ENCODE measurements around the gene DIDO1. TPM values are rescaled to one million over a fixed set of nuclear protein-coding genes. Genes with fewer than 3 reads are reported as not detected.

The DIDO1 gene
- total RNA-seq, 1 donor from 2014 or later = 35.0 TPM

DNA sequence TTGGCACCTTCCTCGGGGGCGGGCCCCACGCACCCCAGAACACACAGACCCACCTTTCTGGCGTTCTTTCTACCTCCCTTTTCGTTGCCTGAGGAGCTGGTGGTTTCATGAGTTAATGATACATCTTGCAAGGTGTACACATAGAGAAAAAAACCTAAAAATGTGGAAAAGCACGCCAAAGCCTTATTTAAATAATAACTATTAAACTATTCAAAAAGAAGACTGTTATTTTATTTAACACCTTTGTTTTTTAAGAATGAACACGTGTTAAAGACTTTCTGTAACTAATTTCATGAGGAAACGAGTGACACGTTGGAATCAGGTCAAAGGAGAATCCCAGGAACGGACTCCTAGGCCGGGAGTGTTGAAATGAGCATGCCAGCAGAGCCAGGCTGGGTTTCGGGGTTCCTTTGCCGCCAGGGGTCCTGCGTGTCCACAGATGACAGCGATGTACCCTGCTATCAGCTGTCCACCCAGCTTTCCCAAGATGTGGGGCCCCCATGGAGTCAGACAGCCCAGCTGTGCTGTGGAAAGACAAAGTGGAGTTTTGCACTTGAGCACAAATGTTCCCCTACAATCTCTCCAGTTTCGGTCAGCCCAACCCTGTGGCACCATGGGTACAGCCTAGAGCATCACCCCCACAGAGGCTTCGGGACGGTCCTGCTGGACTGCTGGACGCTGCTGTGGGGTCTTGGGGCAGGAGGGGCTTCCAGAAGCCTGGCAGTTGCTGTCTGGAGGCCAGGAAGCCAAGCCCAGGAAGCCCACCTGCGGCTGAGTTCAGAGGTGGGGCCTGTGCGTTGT, 42.3 kb upstream of the DIDO1 start:
- Histone ChIP-seq H3K36me3 (ENCODE audit: control insufficient read depth in 3 of 3, insufficient read depth in 3 of 3, low read length in 3 of 3) (no peaks in the 10 kb centered on the region), H3K27me3 (ENCODE audit: control insufficient read depth in 3 of 3, insufficient read depth in 3 of 3, low read length in 3 of 3) (peaks cover 39 to 53% (median 45%) of the 10 kb centered on the region in 3 donors), H3K4me3 (ENCODE audit: low read length in 3 of 3) (no peak overlapping the region), H3K9ac (ENCODE audit: low read depth in 1 of 3, low read length in 3 of 3) (no peak overlapping the region), H3K27ac (ENCODE audit: low read depth, low read length) (no peak overlapping the region), H3K4me1 (ENCODE audit: control insufficient read depth in 3 of 3, insufficient read depth in 3 of 3, low read length in 3 of 3) (peaks cover 3 to 10% (median 5%) of the 10 kb centered on the region in 3 donors), H3K9me3 (ENCODE audit: control insufficient read depth in 3 of 3, low read length in 3 of 3) (no peaks in the 10 kb centered on the region)

DNA sequence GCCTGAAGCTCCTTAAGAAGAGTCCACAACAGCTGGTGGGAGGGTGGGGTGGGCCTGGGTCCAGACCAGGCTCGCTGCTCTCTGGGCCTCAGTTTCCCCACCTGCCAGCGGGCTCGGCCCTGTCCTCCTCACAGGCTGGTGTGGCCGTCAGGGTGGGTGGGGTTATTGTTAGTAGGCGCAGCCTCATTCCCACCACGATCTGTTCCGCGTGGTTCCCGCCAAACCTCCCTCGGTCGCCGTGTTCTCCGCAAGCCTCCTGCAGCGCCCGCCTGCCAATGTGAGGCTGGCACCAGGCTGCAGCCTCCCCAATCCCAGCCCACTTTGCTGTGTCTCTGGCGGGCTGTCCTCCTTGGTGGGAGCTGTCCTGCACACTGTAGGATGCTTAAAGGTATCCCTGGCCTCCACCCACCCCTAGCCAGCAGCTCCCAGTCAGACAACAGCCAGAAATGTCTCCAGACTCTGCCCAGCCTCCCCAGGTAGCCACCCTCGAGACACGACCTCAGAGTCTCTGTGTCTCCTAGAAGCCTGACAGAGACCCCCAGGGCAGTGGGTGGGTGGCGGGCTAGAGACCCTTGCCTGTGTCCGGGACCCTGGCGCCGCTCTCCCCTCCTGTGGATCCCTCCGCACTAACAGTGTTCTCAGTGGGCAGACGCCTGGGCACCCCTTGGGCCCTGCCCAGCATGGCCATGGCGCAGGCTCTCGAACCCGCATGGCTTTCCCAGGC, 41.5 kb upstream of the DIDO1 start:
- no peaks in the 10 kb centered on the region for H3K36me3 ChIP-seq (ENCODE audit: control insufficient read depth in 3 of 3, insufficient read depth in 3 of 3, low read length in 3 of 3)
- H3K9ac ChIP-seq (ENCODE audit: low read depth in 1 of 3, low read length in 3 of 3) = no peak overlapping the region
- H3K27ac ChIP-seq (ENCODE audit: low read depth, low read length) = no peak overlapping the region
- peaks cover 3 to 7% (median 4%) of the 10 kb centered on the region in 3 donors for H3K4me1 ChIP-seq (ENCODE audit: control insufficient read depth in 3 of 3, insufficient read depth in 3 of 3, low read length in 3 of 3)
- H3K9me3 ChIP-seq (ENCODE audit: control insufficient read depth in 3 of 3, low read length in 3 of 3) = no peaks in the 10 kb centered on the region
- no peak overlapping the region for H3K4me3 ChIP-seq (ENCODE audit: low read length in 3 of 3)
- H3K27me3 ChIP-seq (ENCODE audit: control insufficient read depth in 3 of 3, insufficient read depth in 3 of 3, low read length in 3 of 3) = peaks cover 34 to 45% (median 37%) of the 10 kb centered on the region in 3 donors

DNA sequence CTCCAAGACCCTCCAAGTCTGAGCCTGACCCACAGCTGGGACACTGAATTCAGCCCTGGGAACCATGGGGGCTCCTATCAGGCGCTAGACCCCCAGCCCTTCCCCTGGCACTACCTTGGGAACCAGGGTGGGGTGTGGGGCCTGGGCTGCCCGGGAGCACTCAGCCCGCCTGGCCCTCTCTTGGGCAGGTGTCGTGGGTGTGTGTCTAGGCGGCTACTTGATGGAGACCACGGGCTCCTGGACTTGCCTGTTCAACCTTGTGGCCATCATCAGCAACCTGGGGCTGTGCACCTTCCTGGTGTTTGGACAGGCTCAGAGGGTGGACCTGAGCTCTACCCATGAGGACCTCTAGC, 40.8 kb upstream of the DIDO1 start:
- Histone ChIP-seq H3K9ac (ENCODE audit: low read depth in 1 of 3, low read length in 3 of 3) (no peak overlapping the region), H3K4me3 (ENCODE audit: low read length in 3 of 3) (no peak overlapping the region)

DNA sequence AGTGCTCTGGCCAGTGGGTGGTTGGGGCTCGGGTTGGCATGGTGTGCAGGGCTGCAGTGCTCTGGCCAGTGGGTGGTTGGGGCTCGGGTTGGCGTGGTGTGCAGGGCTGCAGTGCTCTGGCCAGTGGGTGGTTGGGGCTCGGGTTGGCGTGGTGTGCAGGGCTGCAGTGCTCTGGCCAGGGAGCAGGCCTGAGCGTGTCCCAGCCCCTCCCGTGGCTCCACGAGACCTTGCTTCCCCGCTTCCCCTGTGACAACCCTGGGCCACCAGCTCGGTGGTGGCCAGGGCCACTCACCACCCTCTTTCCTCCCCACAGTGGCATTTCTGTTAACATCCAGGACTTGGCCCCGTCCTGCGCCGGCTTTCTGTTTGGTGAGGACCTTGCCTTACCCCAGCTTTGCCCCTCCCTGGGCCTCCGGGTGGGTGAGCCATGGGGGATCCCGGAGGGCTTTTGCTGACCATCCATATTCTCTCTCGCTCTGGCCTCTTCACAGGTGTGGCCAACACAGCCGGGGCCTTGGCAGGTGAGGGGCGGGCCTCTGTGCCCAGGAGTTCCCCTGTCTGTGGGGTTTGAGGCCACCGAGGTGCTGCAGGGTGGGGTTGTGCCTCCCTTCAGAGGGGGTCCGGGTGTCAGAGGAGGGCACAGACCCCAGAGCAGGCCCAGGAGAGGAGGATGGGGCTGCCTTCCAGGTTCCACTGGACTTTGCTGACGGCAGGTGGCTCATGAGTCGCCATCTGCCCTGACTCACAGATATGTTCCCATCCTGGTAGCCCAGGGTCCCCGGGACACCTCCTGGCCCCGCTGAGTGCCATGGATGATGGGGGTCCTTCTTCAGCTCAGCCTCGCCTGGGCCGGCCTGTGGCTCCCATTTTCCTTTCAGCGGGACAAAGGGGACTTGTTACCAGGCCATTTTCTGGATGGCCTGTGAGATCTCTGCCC, 40.2 kb upstream of the DIDO1 start:
- no peaks in the 10 kb centered on the region for H3K36me3 ChIP-seq (ENCODE audit: control insufficient read depth in 3 of 3, insufficient read depth in 3 of 3, low read length in 3 of 3)
- no peak overlapping the region for H3K4me3 ChIP-seq (ENCODE audit: low read length in 3 of 3)
- peaks cover 21 to 32% (median 29%) of the 10 kb centered on the region in 3 donors for H3K27me3 ChIP-seq (ENCODE audit: control insufficient read depth in 3 of 3, insufficient read depth in 3 of 3, low read length in 3 of 3)
- no peak overlapping the region for H3K9ac ChIP-seq (ENCODE audit: low read depth in 1 of 3, low read length in 3 of 3)
- H3K9me3 ChIP-seq (ENCODE audit: control insufficient read depth in 3 of 3, low read length in 3 of 3) = no peaks in the 10 kb centered on the region
- no peak overlapping the region for H3K27ac ChIP-seq (ENCODE audit: low read depth, low read length)
- no peaks in the 10 kb centered on the region for H3K4me1 ChIP-seq (ENCODE audit: control insufficient read depth in 3 of 3, insufficient read depth in 3 of 3, low read length in 3 of 3)

More for the DNA sequence above, 40.8 kb upstream of the DIDO1 start:
- no peaks in the 10 kb centered on the region for H3K9me3 ChIP-seq (ENCODE audit: control insufficient read depth in 3 of 3, low read length in 3 of 3)
- peaks cover 0 to under 1% (median 0%) of the 10 kb centered on the region in 3 donors for H3K4me1 ChIP-seq (ENCODE audit: control insufficient read depth in 3 of 3, insufficient read depth in 3 of 3, low read length in 3 of 3)
- H3K27me3 ChIP-seq (ENCODE audit: control insufficient read depth in 3 of 3, insufficient read depth in 3 of 3, low read length in 3 of 3) = peaks cover 28 to 39% (median 30%) of the 10 kb centered on the region in 3 donors
- no peaks in the 10 kb centered on the region for H3K36me3 ChIP-seq (ENCODE audit: control insufficient read depth in 3 of 3, insufficient read depth in 3 of 3, low read length in 3 of 3)
- H3K27ac ChIP-seq (ENCODE audit: low read depth, low read length) = no peak overlapping the region

DNA sequence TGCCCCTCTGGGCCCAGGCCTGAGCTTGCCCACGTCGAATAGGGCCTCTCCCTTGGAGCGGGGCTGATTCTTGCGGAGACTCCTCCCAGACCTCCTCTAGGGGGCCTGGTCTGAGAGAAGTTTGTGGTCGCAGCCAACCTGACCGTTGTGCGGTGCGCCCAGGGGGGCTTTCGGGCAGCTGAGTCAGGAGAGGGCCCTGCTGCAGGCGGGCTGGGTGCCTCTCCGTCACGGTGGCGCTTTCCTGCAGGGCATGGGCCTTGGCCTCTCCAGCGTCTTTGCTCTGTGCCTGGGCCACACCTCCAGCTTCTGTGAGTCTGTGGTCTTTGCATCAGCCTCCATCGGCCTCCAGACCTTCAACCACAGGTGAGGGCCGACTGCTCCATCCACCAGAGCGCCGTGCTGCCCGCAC, 39.1 kb upstream of the DIDO1 start:
- no peak overlapping the region for H3K27ac ChIP-seq (ENCODE audit: low read depth, low read length)
- no peaks in the 10 kb centered on the region for H3K4me1 ChIP-seq (ENCODE audit: control insufficient read depth in 3 of 3, insufficient read depth in 3 of 3, low read length in 3 of 3)
- H3K36me3 ChIP-seq (ENCODE audit: control insufficient read depth in 3 of 3, insufficient read depth in 3 of 3, low read length in 3 of 3) = no peaks in the 10 kb centered on the region
- no peak overlapping the region for H3K9ac ChIP-seq (ENCODE audit: low read depth in 1 of 3, low read length in 3 of 3)
- H3K27me3 ChIP-seq (ENCODE audit: control insufficient read depth in 3 of 3, insufficient read depth in 3 of 3, low read length in 3 of 3) = peaks cover 10 to 22% (median 18%) of the 10 kb centered on the region in 3 donors
- H3K4me3 ChIP-seq (ENCODE audit: low read length in 3 of 3) = no peak overlapping the region
- H3K9me3 ChIP-seq (ENCODE audit: control insufficient read depth in 3 of 3, low read length in 3 of 3) = no peaks in the 10 kb centered on the region

DNA sequence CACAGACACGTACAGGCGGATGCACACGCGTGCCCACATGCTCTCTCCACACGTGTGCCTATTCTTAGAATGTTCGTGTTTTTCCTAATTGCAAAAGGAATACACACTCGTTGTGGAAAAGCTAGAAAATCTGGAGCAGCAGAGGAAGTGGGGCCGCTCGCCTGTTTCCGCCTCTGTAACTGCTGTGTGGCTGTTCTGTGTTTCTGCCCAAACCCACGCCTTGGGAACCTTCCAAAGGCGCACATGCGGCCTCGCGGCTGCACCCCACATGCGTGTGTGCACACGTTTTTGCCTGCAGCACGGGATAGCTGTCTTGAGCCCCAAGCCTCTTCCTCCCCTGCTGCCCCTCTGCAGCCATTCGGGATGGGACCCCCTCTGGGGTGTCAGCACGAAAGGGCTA, 38.4 kb upstream of the DIDO1 start:
- H3K4me1 ChIP-seq (ENCODE audit: control insufficient read depth in 3 of 3, insufficient read depth in 3 of 3, low read length in 3 of 3) = no peaks in the 10 kb centered on the region
- no peaks in the 10 kb centered on the region for H3K36me3 ChIP-seq (ENCODE audit: control insufficient read depth in 3 of 3, insufficient read depth in 3 of 3, low read length in 3 of 3)
- no peak overlapping the region for H3K9ac ChIP-seq (ENCODE audit: low read depth in 1 of 3, low read length in 3 of 3)
- H3K27ac ChIP-seq (ENCODE audit: low read depth, low read length) = no peak overlapping the region
- H3K27me3 ChIP-seq (ENCODE audit: control insufficient read depth in 3 of 3, insufficient read depth in 3 of 3, low read length in 3 of 3) = peaks cover 9 to 17% (median 12%) of the 10 kb centered on the region in 3 donors
- H3K4me3 ChIP-seq (ENCODE audit: low read length in 3 of 3) = no peak overlapping the region
- H3K9me3 ChIP-seq (ENCODE audit: control insufficient read depth in 3 of 3, low read length in 3 of 3) = no peaks in the 10 kb centered on the region

DNA sequence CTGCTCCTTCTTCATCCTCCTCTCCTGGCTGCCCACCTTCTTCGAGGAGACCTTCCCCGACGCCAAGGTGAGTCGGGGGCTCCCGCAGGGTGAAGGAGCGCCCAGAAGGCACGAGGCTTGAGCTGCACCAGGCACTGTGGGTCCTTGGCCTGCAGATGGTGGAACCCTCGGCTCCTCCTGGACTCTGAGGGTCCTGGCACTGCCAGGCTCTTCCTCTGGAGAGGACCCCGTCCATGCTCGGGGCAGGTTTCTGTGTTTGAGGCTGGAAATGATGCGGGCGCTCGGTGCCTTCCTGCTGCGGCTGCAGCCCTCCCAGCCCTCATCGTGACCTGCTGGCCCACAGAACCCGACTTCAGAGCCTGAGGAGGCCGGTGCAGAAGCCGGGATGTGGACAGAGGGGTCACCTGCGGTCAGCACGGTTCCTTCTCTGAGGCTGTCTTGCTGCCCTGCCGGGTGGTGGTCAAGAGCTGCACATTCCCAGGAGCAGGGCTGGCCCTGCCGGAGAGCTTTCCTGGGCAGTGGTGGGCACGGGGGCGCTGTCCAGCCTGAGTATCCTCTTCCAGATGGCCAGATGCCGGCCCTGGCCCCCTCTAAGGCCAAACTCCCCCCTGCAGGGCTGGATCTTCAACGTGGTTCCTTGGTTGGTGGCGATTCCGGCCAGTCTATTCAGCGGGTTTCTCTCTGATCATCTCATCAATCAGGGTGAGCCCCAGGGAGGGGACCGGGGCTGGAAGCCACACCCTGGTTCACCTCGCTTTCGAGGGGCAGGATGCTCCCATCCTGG, 37.5 kb upstream of the DIDO1 start:
- Histone ChIP-seq H3K4me3 (ENCODE audit: low read length in 3 of 3) (no peak overlapping the region), H3K9ac (ENCODE audit: low read depth in 1 of 3, low read length in 3 of 3) (no peak overlapping the region), H3K27ac (ENCODE audit: low read depth, low read length) (no peak overlapping the region), H3K4me1 (ENCODE audit: control insufficient read depth in 3 of 3, insufficient read depth in 3 of 3, low read length in 3 of 3) (no peaks in the 10 kb centered on the region), H3K36me3 (ENCODE audit: control insufficient read depth in 3 of 3, insufficient read depth in 3 of 3, low read length in 3 of 3) (no peaks in the 10 kb centered on the region), H3K9me3 (ENCODE audit: control insufficient read depth in 3 of 3, low read length in 3 of 3) (no peaks in the 10 kb centered on the region), H3K27me3 (ENCODE audit: control insufficient read depth in 3 of 3, insufficient read depth in 3 of 3, low read length in 3 of 3) (peaks cover 3 to 11% (median 8%) of the 10 kb centered on the region in 3 donors)

DNA sequence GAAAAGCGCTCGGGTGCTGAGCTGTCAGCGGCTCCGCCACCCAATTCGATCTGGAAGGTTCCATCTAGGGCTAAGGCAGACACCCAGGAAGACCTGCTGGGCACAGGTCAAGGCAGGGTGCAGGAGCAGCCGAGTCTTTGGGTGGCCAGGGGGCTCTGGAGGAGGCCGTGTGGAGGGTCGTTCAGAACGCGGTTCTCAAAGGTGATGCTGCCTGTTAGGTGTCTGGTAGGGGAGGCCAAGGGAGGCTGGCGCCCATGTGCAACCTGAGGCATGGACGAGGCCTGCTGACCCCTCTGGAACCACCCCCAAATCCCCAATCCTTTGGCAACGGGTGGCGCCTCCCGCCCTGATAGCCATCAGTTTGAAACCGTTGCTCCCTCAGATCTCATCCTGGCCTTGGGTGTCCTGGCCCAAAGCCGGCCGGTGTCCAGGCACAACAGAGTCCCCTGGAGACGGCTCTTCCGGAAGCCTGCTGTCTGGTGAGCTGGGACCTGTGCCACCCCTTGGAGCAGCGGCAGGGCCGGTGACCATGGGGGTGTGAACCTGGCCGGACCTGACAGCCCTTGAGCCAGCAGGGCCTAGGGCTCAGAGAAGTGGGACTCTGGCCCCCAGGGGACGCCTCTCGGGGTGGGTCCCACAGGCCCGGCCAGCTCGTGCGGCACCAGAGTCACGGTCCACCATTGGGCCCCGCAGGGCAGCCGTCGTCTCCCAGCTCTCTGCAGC, 36.7 kb upstream of the DIDO1 start:
- Histone ChIP-seq H3K27ac (ENCODE audit: low read depth, low read length) (no peak overlapping the region), H3K4me1 (ENCODE audit: control insufficient read depth in 3 of 3, insufficient read depth in 3 of 3, low read length in 3 of 3) (no peaks in the 10 kb centered on the region), H3K36me3 (ENCODE audit: control insufficient read depth in 3 of 3, insufficient read depth in 3 of 3, low read length in 3 of 3) (no peaks in the 10 kb centered on the region), H3K27me3 (ENCODE audit: control insufficient read depth in 3 of 3, insufficient read depth in 3 of 3, low read length in 3 of 3) (peaks cover 0 to 6% (median 4%) of the 10 kb centered on the region in 3 donors), H3K9ac (ENCODE audit: low read depth in 1 of 3, low read length in 3 of 3) (no peak overlapping the region), H3K4me3 (ENCODE audit: low read length in 3 of 3) (no peak overlapping the region), H3K9me3 (ENCODE audit: control insufficient read depth in 3 of 3, low read length in 3 of 3) (no peaks in the 10 kb centered on the region)

Data from skeletal muscle tissue (tissue), 4 donors.